ENCODE data around the gene HRCT1. TPM values are rescaled to one million over a fixed set of nuclear protein-coding genes. Genes with fewer than 3 reads are reported as not detected.
"Not testable (repeated sequence)": the region's sequence is repeated elsewhere in the genome, so short reads cannot be mapped to it uniquely, and the experiment has no call there.

Gene HRCT1
- total RNA-seq, 1 experiment from 2014 or later, result 6.0 TPM

DNA sequence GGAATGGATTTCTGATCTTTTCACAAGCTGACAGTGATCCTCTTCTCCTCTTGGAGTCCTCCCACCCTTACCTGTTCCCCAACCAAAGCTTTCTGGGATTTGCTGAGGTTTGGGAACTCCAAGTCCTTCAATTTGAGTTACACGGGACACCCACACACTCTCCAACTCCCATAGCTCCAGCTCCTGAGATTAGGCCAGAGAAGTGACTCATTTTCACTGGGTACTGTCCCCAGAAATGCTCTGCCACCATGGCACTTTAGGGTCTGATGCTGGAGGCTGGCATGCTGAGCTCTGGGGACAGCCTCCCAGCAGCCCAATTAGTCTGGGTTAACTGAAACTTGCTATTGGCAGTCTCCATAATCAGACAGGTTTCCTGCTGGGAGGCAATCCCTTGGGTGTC lies 14.0 kb upstream of the HRCT1 start:
- ChIA-PET CTCF (interaction anchor here (0.6 to 2.5 kb wide), 9 partner anchors 10 to 103 kb away, joined by 3 to 12 read pairs (median 3); no protein-coding TSS in a partner anchor), POLR2A (no interaction called here)
- no peak for DNase-seq (ENCODE audit: unreplicated experiment)
- TF ChIP-seq, protein P1, sequence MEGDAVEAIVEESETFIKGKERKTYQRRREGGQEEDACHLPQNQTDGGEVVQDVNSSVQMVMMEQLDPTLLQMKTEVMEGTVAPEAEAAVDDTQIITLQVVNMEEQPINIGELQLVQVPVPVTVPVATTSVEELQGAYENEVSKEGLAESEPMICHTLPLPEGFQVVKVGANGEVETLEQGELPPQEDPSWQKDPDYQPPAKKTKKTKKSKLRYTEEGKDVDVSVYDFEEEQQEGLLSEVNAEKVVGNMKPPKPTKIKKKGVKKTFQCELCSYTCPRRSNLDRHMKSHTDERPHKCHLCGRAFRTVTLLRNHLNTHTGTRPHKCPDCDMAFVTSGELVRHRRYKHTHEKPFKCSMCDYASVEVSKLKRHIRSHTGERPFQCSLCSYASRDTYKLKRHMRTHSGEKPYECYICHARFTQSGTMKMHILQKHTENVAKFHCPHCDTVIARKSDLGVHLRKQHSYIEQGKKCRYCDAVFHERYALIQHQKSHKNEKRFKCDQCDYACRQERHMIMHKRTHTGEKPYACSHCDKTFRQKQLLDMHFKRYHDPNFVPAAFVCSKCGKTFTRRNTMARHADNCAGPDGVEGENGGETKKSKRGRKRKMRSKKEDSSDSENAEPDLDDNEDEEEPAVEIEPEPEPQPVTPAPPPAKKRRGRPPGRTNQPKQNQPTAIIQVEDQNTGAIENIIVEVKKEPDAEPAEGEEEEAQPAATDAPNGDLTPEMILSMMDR (IDR thresholded peaks at IDR 0.05; ENCODE audit: unreplicated experiment), result no peak
- intact Hi-C loops (cut with micrococcal nuclease), result no loop called here
- peaks cover 14% of the 10 kb centered on the region for H3K27me3 Mint-ChIP-seq (ENCODE audit: insufficient read depth, unreplicated experiment)
- H3K27ac Mint-ChIP-seq (ENCODE audit: low read depth, unreplicated experiment), result no peak overlapping the region
- no TSS peak for BruUV-seq (replicated peaks)
- no peak overlapping the region for H3K4me3 Mint-ChIP-seq (ENCODE audit: unreplicated experiment)
- no peaks in the 10 kb centered on the region for H3K36me3 Mint-ChIP-seq (ENCODE audit: insufficient read depth, unreplicated experiment)
- H3K9me3 Mint-ChIP-seq (ENCODE audit: unreplicated experiment), result no peaks in the 10 kb centered on the region
- H3K4me1 Mint-ChIP-seq (ENCODE audit: insufficient read depth, unreplicated experiment), result no peaks in the 10 kb centered on the region

DNA sequence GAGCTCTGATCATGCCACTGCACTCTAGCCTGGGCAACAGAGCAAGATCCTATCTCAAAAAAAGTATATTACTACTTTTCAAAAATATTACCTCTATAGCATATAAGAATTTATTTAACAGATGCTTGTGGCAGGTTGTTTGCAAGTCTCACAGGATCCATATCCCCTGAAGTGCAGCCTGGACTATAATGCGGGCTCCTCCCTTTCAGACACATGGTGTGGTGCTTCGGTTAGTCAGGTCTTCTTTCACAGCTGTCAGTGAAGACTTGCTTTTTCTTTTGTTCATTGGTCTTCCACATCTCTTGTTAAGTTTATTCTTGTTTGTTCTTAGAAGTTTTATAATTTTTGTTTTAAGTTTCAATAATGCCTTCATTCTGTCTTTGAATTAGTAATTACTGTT lies 9.4 kb upstream of the HRCT1 start:
- ChIA-PET CTCF (interaction anchor here (0.7 to 1.6 kb wide), 3 partner anchors 9 to 49 kb away, joined by 3 to 10 read pairs (median 7); partner anchors contain the start of gene HRCT1), POLR2A (no interaction called here)
- Mint-ChIP-seq H3K9me3 (ENCODE audit: unreplicated experiment) (no peaks in the 10 kb centered on the region), H3K4me1 (ENCODE audit: insufficient read depth, unreplicated experiment) (no peaks in the 10 kb centered on the region), H3K4me3 (ENCODE audit: unreplicated experiment) (no peak overlapping the region), H3K27me3 (ENCODE audit: insufficient read depth, unreplicated experiment) (peaks cover 8% of the 10 kb centered on the region), H3K36me3 (ENCODE audit: insufficient read depth, unreplicated experiment) (no peaks in the 10 kb centered on the region), H3K27ac (ENCODE audit: low read depth, unreplicated experiment) (no peak overlapping the region)
- no peak for DNase-seq (ENCODE audit: unreplicated experiment)
- intact Hi-C loops (cut with micrococcal nuclease), result no loop called here
- BruUV-seq (replicated peaks), result no TSS peak
- TF ChIP-seq, protein P1 (IDR thresholded peaks at IDR 0.05; ENCODE audit: unreplicated experiment), result no peak

DNA sequence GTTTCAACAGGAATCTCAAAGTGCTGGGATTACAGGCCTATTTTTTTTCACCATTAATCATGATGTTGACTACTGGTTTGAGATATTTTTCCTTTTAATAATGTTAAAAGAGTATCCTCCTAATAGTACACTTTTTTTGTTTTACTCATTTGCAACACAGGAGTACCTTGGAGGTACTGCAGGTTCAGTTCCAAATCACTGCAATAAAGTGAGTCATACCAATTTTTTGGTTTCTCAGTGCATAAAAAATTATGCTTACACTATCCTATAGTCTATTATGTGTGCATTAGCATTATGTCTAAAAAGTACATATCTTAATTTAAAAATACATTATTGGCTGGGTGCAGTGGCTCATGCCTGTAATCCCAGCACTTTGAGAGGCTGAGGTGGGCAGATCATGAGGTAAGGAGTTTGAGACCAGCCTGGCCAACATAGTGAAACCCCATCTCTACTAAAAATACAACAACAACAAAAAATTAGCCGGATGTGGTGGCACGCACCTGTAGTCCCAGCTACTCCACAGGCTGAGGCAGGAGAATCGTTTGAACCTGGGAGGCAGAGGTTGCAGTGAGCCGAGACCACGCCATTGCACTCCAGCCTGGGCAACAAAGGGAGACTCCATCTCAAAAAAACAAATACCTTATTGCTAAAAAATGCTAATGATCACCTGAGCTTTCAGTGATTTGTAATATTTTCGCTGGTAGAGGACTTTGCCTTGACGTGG lies 8.5 kb upstream of the HRCT1 start:
- BruUV-seq (replicated peaks); H3K27me3 Mint-ChIP-seq (ENCODE audit: insufficient read depth, unreplicated experiment): not testable (repeated sequence)

DNA sequence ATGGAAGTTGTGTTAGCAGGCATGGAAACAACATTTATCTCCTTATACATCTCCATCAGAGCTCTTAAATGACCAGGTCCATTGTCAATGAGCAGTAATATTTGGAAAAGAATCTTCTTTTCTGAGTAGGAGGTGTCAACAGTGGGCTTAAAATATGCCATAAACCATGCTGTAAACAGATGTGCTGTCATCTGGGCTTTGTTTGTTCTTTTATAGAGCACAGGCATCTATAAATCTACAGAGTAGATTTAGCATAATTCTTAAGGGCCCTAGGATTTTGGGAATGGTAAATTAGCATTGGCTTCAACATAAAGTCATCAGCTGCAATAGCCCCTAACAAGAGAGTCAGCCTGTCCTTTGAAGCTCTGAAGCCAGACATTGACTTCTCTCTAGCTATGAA lies 7.7 kb upstream of the HRCT1 start:
- Mint-ChIP-seq H3K9me3 (ENCODE audit: unreplicated experiment) (no peaks in the 10 kb centered on the region), H3K27ac (ENCODE audit: low read depth, unreplicated experiment) (no peak overlapping the region), H3K27me3 (ENCODE audit: insufficient read depth, unreplicated experiment) (no peaks in the 10 kb centered on the region), H3K36me3 (ENCODE audit: insufficient read depth, unreplicated experiment) (no peaks in the 10 kb centered on the region), H3K4me3 (ENCODE audit: unreplicated experiment) (no peak overlapping the region), H3K4me1 (ENCODE audit: insufficient read depth, unreplicated experiment) (no peaks in the 10 kb centered on the region)
- TF ChIP-seq, protein P1 (IDR thresholded peaks at IDR 0.05; ENCODE audit: unreplicated experiment), result no peak
- CTCF ChIA-PET, result interaction anchor here (0.6 to 1.8 kb wide), 10 partner anchors 9 to 130 kb away, joined by 3 to 6 read pairs (median 3); no protein-coding TSS in a partner anchor
- BruUV-seq (replicated peaks), result no TSS peak
- intact Hi-C loops (cut with micrococcal nuclease), result no loop called here
- POLR2A ChIA-PET, result interaction anchor here (0.7 kb wide), 1 partner anchor 9 kb away, joined by 3 read pairs; no protein-coding TSS in a partner anchor
- DNase-seq (ENCODE audit: unreplicated experiment), result no peak

More for the DNA sequence above, 8.5 kb upstream of the HRCT1 start:
- H3K4me3 Mint-ChIP-seq (ENCODE audit: unreplicated experiment); H3K27ac Mint-ChIP-seq (ENCODE audit: low read depth, unreplicated experiment); DNase-seq (ENCODE audit: unreplicated experiment); H3K4me1 Mint-ChIP-seq (ENCODE audit: insufficient read depth, unreplicated experiment); intact Hi-C loops (cut with micrococcal nuclease); H3K36me3 Mint-ChIP-seq (ENCODE audit: insufficient read depth, unreplicated experiment); H3K9me3 Mint-ChIP-seq (ENCODE audit: unreplicated experiment): not testable (repeated sequence)
- ChIA-PET POLR2A (interaction anchor here (1.1 kb wide), 1 partner anchor 8 kb away, joined by 3 read pairs; the partner anchor contains the start of gene HRCT1), CTCF (interaction anchor here (0.6 to 1.6 kb wide), 9 partner anchors 8 to 131 kb away, joined by 3 to 10 read pairs (median 4); partner anchors contain the start of gene HRCT1)
